Right atrium auricular region (tissue), 2 donors: ENCODE data around the gene PDE4D. TPM values are rescaled to one million over a fixed set of nuclear protein-coding genes. Genes with fewer than 3 reads are reported as not detected.

ENCODE experiments used
- DNase-seq: peaks from one replicate; pipeline ENCODE4 v3.0.0-alpha.2; 2019; ENCODE audit warnings: low spot score
- H3K27ac ChIP-seq, 2 donors: fragments of 200-600 bp; sonication (generic); 1 replicate in 1 of 2; 2 replicates in 1 of 2; pipeline ENCODE4 v1.5.1; 2016 to 2019
- H3K27me3 ChIP-seq, 2 donors: fragments of 200-600 bp; sonication (generic); one replicate each; pipeline versions ENCODE4 v1.5.1 to v1.6.0; 2017 to 2019
- H3K36me3 ChIP-seq: fragments of 200-600 bp; sonication (generic); one replicate; pipeline ENCODE4 v1.5.1; 2016
- H3K4me1 ChIP-seq, 2 donors: fragments of 200-600 bp; sonication (generic); one replicate each; pipeline versions ENCODE4 v1.5.1 to v1.6.0; 2017 to 2019
- H3K4me3 ChIP-seq, 2 donors: fragments of 200-600 bp; sonication (generic); 1 replicate in 1 of 2; 2 replicates in 1 of 2; pipeline ENCODE4 v1.5.1; 2017 to 2019; ENCODE audit warnings: mild to moderate bottlenecking in 1 of 2, moderate library complexity in 1 of 2
- H3K9me3 ChIP-seq, 2 donors: fragments of 200-600 bp; sonication (generic); one replicate each; pipeline ENCODE4 v1.5.1; 2019
- CTCF ChIP-seq, 2 donors: fragments of 200-600 bp; sonication (generic); IDR thresholded peaks; one replicate each; pipeline ENCODE4 v1.5.1; 2019; ENCODE audit warnings: antibody characterized with exemption in 2 of 2
- total RNA-seq, 2 donors: library from RNA; depleted of rRNA; stranded (reverse); fragments of >200 nt; gene quantifications; one replicate each; pipeline ENCODE4 v1.1.0, GENCODE V29; 2016

Gene PDE4D
- total RNA-seq, 2 donors from 2014 or later = 43.3 to 44.0 TPM

DNA sequence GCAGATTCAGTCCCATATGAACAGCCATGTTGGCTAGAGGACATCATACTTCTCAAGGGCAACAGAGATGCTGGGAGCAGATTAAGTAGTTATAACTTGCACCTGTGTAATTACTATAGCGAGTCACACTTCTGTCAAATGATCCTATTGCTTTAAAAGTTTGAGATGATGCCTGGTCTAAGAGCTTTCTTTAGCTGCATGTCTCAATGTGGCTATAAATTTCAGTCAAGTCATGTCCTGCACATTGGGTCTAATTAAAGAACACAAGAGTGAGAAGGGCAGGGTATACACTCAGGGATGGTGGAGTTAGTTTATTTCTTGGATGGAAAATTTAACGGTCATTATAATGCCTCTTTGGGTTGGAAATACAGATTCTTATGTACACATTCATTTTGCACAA lies 753.4 kb downstream of the PDE4D start:
- Histone ChIP-seq H3K36me3 (no peaks in the 10 kb centered on the region), H3K4me1 (no peaks in the 10 kb centered on the region), H3K4me3 (no peak overlapping the region), H3K27ac (no peak overlapping the region), H3K9me3 (no peaks in the 10 kb centered on the region), H3K27me3 (no peaks in the 10 kb centered on the region)
- DNase-seq = no peak
- TF ChIP-seq CTCF (IDR thresholded peaks at IDR 0.05) = no peak

- TF ChIP-seq CTCF (IDR thresholded peaks at IDR 0.05) = no peak
- no peaks in the 10 kb centered on the region for H3K27me3 ChIP-seq
- no peaks in the 10 kb centered on the region for H3K36me3 ChIP-seq
- no peaks in the 10 kb centered on the region for H3K4me1 ChIP-seq
- no peak for DNase-seq
- H3K4me3 ChIP-seq = no peak overlapping the region
- no peaks in the 10 kb centered on the region for H3K9me3 ChIP-seq
- no peak overlapping the region for H3K27ac ChIP-seq
Measured at GRCh38 chr5:59139695-59140094, 753.8 kb downstream of the PDE4D start.

DNA sequence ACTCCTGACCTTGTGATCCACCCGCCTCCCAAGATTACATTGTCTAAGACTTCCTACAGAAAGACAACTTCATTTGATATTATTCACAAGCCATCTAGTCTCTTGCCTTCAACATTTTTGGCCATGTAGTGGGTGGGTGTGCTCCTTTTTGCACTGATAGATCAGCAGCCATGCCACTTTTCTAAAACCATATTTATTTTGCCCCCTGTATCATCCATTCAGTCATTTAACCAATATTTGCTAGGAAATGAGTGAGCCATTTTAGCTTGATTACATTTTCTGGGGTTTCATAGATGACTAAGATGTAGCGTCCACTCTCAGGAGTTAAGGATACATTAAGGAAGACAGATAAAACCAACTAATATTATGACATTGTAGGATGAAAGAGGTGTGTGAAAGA lies 755.0 kb downstream of the PDE4D start:
- no peak for DNase-seq
- Histone ChIP-seq H3K27ac (no peak overlapping the region), H3K27me3 (no peaks in the 10 kb centered on the region), H3K9me3 (no peaks in the 10 kb centered on the region), H3K4me1 (no peaks in the 10 kb centered on the region), H3K36me3 (no peaks in the 10 kb centered on the region), H3K4me3 (no peak overlapping the region)
- no peak for TF ChIP-seq CTCF (IDR thresholded peaks at IDR 0.05)

DNA sequence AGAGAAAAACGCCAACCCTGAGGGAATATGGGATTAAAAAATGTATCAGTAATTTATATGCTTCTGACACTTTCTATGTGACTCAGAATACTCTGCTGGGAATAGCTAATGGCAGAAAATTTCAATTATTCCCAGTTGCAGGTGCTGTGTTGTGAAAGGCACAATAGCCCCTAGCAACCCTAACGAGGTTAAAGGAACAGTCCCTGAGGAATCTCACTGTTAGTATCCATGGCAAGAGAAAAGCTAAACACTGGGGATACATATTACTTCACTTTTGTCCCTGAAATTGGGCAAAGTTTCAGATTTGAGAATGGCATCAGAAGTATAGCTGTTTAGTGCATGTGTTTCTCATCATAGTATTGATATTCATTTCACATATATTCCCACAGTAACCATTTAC lies 755.7 kb downstream of the PDE4D start:
- no peaks in the 10 kb centered on the region for H3K36me3 ChIP-seq
- TF ChIP-seq CTCF (IDR thresholded peaks at IDR 0.05) = no peak
- no peaks in the 10 kb centered on the region for H3K9me3 ChIP-seq
- no peak for DNase-seq
- H3K4me1 ChIP-seq = no peaks in the 10 kb centered on the region
- no peak overlapping the region for H3K27ac ChIP-seq
- no peaks in the 10 kb centered on the region for H3K27me3 ChIP-seq
- no peak overlapping the region for H3K4me3 ChIP-seq

GRCh38 chr5:59136549-59136948 lies 757.0 kb downstream of the PDE4D start:
- Histone ChIP-seq H3K9me3 (no peaks in the 10 kb centered on the region), H3K4me3 (no peak overlapping the region), H3K4me1 (no peaks in the 10 kb centered on the region), H3K36me3 (no peaks in the 10 kb centered on the region), H3K27ac (no peak overlapping the region), H3K27me3 (no peaks in the 10 kb centered on the region)
- DNase-seq = no peak
- no peak for TF ChIP-seq CTCF (IDR thresholded peaks at IDR 0.05)

DNA sequence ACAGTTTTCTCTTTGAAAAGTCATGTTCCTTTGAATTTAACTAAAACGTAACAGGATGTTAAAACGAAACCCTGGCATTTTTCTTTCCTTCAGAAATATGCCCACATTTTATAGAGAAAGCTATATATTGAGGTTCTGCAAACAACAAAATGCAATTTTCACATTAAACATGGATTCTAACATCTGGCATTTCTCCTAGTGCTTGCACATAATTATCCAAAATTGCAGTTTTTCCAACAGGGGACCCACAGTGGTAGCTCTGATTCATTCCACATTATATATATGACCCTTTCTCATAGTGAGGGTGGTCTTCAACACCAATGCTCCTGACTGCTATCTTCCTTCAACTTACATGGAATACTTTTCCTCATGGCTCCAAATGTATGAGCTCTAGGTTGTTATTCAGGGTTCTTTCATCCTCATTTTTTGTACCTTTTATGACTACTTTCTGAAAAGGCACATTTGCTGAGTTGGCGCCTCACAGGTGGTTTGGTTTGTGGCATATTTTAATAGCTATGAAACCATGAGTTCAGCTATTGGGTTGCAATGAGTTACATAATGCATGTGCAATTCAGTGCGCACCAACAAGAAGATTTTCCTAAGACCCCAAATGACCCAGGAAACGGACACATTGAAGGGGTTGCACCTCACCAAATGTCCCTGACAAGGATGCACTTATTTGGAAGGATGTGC lies 758.9 kb downstream of the PDE4D start:
- DNase-seq = no peak
- Histone ChIP-seq H3K4me1 (no peaks in the 10 kb centered on the region), H3K4me3 (no peak overlapping the region), H3K36me3 (no peaks in the 10 kb centered on the region), H3K9me3 (no peaks in the 10 kb centered on the region), H3K27ac (no peak overlapping the region), H3K27me3 (no peaks in the 10 kb centered on the region)
- no peak for TF ChIP-seq CTCF (IDR thresholded peaks at IDR 0.05)
